Stimulated activated CD4-positive, alpha-beta T cell treated with anti-CD3 and anti-CD28 coated beads, Interleukin-12 subunit alpha, Interleukin-12 subunit beta, amount 100 ng/mL, for 4 hours (primary cell): ENCODE data around the gene ZNF385D.

ENCODE experiments used
- DNase-seq: peaks from one replicate; pipeline ENCODE4 v3.0.0-alpha.2; 2020

The ZNF385D gene

GRCh38 chr3:21585216-21585740 lies 165.7 kb downstream of the ZNF385D start:
- DNase-seq: no peak

- DNase-seq: no peak
Measured at GRCh38 chr3:21573291-21573690, 177.7 kb downstream of the ZNF385D start.

GRCh38 chr3:21564531-21564930 lies 186.5 kb downstream of the ZNF385D start:
- no peak for DNase-seq

GRCh38 chr3:21562243-21562642 lies 188.8 kb downstream of the ZNF385D start:
- DNase-seq: no peak

GRCh38 chr3:21561472-21561871 lies 189.5 kb downstream of the ZNF385D start:
- no peak for DNase-seq

GRCh38 chr3:21551019-21551418 lies 200.0 kb downstream of the ZNF385D start:
- no peak for DNase-seq

- no peak for DNase-seq
Measured at GRCh38 chr3:21544076-21544462, 206.9 kb downstream of the ZNF385D start.

GRCh38 chr3:21543380-21544075 lies 207.5 kb downstream of the ZNF385D start:
- no peak for DNase-seq

- DNase-seq: no peak
Measured at GRCh38 chr3:21542656-21543379, 208.2 kb downstream of the ZNF385D start.

- no peak for DNase-seq
Measured at GRCh38 chr3:21540265-21540664, 210.7 kb downstream of the ZNF385D start.

- DNase-seq: no peak
Measured at GRCh38 chr3:21534462-21534861, 216.5 kb downstream of the ZNF385D start.

GRCh38 chr3:21533002-21533401 lies 218.0 kb downstream of the ZNF385D start:
- DNase-seq: no peak

GRCh38 chr3:21531909-21532308 lies 219.1 kb downstream of the ZNF385D start:
- no peak for DNase-seq

- DNase-seq: no peak
Measured at GRCh38 chr3:21528291-21528995, 222.6 kb downstream of the ZNF385D start.

- no peak for DNase-seq
Measured at GRCh38 chr3:21526461-21526860, 224.5 kb downstream of the ZNF385D start.

- no peak for DNase-seq
Measured at GRCh38 chr3:21524133-21524532, 226.9 kb downstream of the ZNF385D start.

- no peak for DNase-seq
Measured at GRCh38 chr3:21520106-21520963, 230.7 kb downstream of the ZNF385D start.

GRCh38 chr3:21517184-21517583 lies 233.8 kb downstream of the ZNF385D start:
- DNase-seq: no peak

GRCh38 chr3:21515417-21515816 lies 235.6 kb downstream of the ZNF385D start:
- DNase-seq: no peak

GRCh38 chr3:21509731-21510470 lies 241.1 kb downstream of the ZNF385D start:
- no peak for DNase-seq

GRCh38 chr3:21508246-21508645 lies 242.8 kb downstream of the ZNF385D start:
- DNase-seq: no peak
